ENCODE measurements around the gene SLFN12L. TPM values are rescaled to one million over a fixed set of nuclear protein-coding genes. Genes with fewer than 3 reads are reported as not detected.

The SLFN12L gene
- total RNA-seq, 1 experiment from 2014 or later = 0.31 TPM

DNA sequence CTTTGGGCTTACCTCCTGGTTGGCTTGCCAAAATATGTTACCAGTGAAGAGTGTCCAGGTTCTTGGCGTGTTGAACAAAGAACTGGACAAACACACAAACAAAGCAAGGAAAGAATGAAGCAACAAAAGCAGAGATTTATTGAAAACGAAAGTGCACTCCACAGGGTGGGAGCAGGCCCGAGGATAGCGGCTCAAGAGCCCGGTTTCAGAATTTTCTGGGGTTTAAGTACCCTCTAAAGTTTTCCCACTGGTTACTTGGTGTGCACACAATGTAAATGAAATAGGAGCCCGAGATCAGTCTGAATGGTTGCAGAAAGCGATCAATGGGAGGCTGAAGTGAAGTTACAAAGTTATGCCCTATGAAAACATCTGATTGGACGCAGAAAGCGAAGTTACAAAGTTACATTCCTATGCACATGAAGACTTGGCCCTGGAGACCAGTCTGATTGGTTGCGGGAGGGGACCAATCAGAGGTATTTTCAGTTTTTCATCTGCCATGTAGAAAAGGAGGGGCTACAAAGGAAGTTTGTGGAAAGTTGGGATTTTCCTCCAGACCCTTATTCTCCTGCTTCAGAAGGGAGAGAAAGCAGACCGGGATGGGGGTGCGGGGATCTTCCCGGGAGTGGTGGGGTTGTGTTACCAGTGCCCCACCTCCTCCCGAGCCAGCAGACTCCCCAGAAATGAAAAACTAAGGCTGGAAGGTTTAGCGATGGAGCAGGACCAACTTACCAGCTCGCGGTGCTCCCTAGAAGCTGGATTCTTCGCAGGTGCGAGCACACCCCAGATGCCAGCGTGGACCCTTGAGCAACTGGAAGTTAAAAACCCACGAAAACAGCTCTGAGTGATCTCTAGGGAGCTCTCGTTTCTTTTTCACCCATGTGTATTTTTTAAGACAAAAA is 105.1 kb downstream of the SLFN12L start, which contains the start of gene SLFN12:
Gene SLFN12 (minus strand): TSS at position 325 of the 899 bp plus-strand sequence. CDS start 9,472 bp downstream, outside the sequence.
- peak; percentile 92 for DNase-seq (ENCODE audit: low spot score)

DNA sequence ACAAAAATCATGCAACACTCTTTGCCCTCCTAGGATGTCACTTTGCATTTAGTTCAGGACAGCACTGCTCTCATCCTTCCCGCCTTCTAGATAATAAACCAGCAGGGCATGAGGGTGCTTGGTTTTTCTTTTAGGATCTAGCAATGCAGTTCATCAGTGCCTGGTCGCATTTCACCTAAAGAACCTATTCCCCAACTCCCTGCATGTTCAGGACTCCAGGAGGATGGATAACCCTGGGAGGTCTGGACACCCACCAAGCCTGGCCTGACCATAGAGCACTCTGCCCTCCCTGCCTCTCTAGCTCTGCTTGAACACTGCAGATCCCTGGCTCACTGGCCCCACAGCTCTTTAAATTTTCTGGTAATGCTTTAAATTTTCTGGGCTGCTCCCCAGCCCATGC is 107.8 kb downstream of the SLFN12L start:
- no peak for DNase-seq (ENCODE audit: low spot score)

DNA sequence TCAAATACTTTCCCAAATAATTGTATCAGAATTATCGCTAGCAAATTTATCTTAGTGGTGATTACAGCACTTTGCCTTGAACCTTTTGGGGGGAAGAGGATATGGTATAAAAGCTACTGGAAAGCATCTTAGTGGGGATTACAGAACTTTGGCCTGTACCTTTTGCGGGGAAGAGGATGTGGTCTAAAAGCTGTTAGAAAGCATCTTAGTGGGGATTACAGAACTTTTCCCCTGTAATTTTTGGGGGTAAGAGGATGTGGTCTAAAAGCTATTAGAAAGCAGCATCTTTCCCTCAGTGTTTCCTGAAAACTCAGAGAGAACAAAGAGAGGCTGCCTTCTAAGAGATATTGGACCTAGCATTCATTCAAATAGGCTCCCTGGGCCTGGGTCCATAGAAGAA is 109.2 kb downstream of the SLFN12L start:
- no peak for DNase-seq (ENCODE audit: low spot score)

DNA sequence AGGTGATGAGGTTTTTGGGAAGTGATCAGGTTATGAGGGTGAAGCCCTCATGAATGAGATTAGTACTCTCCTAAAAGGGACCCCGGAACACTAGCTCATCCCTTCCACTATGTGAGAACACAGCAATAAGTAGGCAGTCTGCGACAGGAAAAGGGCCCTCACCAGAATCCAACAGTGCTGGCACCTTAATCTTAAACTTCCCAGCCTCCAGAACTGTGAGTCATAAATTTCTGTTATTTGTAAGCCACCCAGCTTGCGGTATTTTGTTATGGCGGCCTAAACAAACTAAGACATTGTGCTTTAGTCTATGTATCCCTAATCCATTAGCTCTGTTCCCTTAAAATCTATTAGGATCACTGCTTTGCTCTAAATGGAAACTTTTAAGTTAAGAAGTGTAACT is 113.7 kb downstream of the SLFN12L start:
- DNase-seq (ENCODE audit: low spot score) = peak; percentile 41

Other genes with a start within 250 kb of the SLFN12L start
- 37.0 and 47.6 TPM in 2 replicates for gene SLFN11, start 164.1 kb downstream of the SLFN12L start, total RNA-seq (2014; rRNA removed; shearing (Covaris generic))
- gene SLFN12, start 105.2 kb downstream of the SLFN12L start, total RNA-seq (2014; rRNA removed; shearing (Covaris generic)) = 17.4 and 19.8 TPM in 2 replicates
- 0.25 and 0.85 TPM in 2 replicates for gene SLFN13, start 88.9 kb downstream of the SLFN12L start, total RNA-seq (2014; rRNA removed; shearing (Covaris generic))
- not detected in 2 replicates for gene SLFN14, start 23.1 kb upstream of the SLFN12L start, total RNA-seq (2014; rRNA removed; shearing (Covaris generic))
- gene PEX12, start 40.9 kb upstream of the SLFN12L start, total RNA-seq (2014; rRNA removed; shearing (Covaris generic)) = 11.1 and 13.7 TPM in 2 replicates
- gene AP2B1, start 49.6 kb upstream of the SLFN12L start, total RNA-seq (2014; rRNA removed; shearing (Covaris generic)) = 40.1 and 57.2 TPM in 2 replicates
- 6.2 and 6.4 TPM in 2 replicates for gene RASL10B, start 194.0 kb upstream of the SLFN12L start, total RNA-seq (2014; rRNA removed; shearing (Covaris generic))
- gene GAS2L2, start 215.6 kb upstream of the SLFN12L start, total RNA-seq (2014; rRNA removed; shearing (Covaris generic)) = 0.04 TPM in 2 replicates
- not detected in 2 replicates for gene C17orf50, start 223.2 kb upstream of the SLFN12L start, total RNA-seq (2014; rRNA removed; shearing (Covaris generic))

All from H4 (cell line).